Small intestine (tissue), 7 donors: ENCODE results near the gene NXPE4. TPM values are rescaled to one million over a fixed set of nuclear protein-coding genes. Genes with fewer than 3 reads are reported as not detected.
"Not testable (repeated sequence)": the region's sequence is repeated elsewhere in the genome, so short reads cannot be mapped to it uniquely, and the experiment has no call there.

Source experiments
- DNase-seq, 2 donors: peaks; one replicate each; pipeline versions ENCODE4 v3.0.0 to v3.0.0-alpha.2; 2013
- FAIRE-seq: peaks from 2 replicates; lab custom pipeline; 2012; peaks lifted over from hg19 to GRCh38; lab: Jason Lieb, UNC
- H3K27ac ChIP-seq, 3 donors: one replicate each; pipeline ENCODE4 v1.5.1; 2013; ENCODE audit warnings: low read length in 2 of 3, mild to moderate bottlenecking in 2 of 3, control low read depth in 1 of 3, inconsistent platforms in 1 of 3, low read depth in 1 of 3, moderate library complexity in 1 of 3
- H3K27me3 ChIP-seq, 3 donors: one replicate each; pipeline ENCODE4 v1.6.1; 2013; ENCODE audit warnings: low read length in 3 of 3, inconsistent platforms in 1 of 3; ENCODE audit not compliant: control insufficient read depth in 3 of 3, insufficient read depth in 3 of 3
- H3K36me3 ChIP-seq, 3 donors: one replicate each; pipeline ENCODE4 v1.6.1; 2013; ENCODE audit warnings: low read length in 3 of 3, inconsistent platforms in 1 of 3, low read depth in 1 of 3, mild to moderate bottlenecking in 1 of 3, moderate library complexity in 1 of 3; ENCODE audit not compliant: control insufficient read depth in 3 of 3, insufficient read depth in 2 of 3
- H3K4me1 ChIP-seq, 3 donors: one replicate each; pipeline ENCODE4 v1.6.1; 2013; ENCODE audit warnings: low read length in 2 of 3, inconsistent platforms in 1 of 3, low read depth in 1 of 3, mild to moderate bottlenecking in 1 of 3, moderate library complexity in 1 of 3; ENCODE audit not compliant: control insufficient read depth in 3 of 3, insufficient read depth in 2 of 3
- H3K4me3 ChIP-seq, 3 donors: one replicate each; pipeline ENCODE4 v1.5.1; 2013; ENCODE audit warnings: low read length in 3 of 3, control low read depth in 1 of 3, inconsistent platforms in 1 of 3, low read depth in 1 of 3, mild to moderate bottlenecking in 1 of 3, moderate library complexity in 1 of 3
- H3K9me3 ChIP-seq, 2 donors: one replicate each; pipeline ENCODE4 v1.6.1; 2013; ENCODE audit warnings: low read depth in 1 of 2, low read length in 1 of 2; ENCODE audit not compliant: control insufficient read depth in 2 of 2, insufficient read depth in 1 of 2
- WGBS, 3 donors: extraction: QIAGEN DNeasy Blood & Tissue Kit; methylation state at CpG; one replicate each; pipeline ENCODE4 v1.1.7; 2013; 5-methylcytosine and 5-hydroxymethylcytosine counted together
- polyA plus RNA-seq, 4 donors: library from polyadenylated mRNA; stranded (reverse) in 3 of 4; unstranded in 1 of 4; fragments of 200-250 nt in 3 of 4; fragments of 120-200 nt in 1 of 4; gene quantifications; one replicate each; pipeline versions ENCODE4 v1.2.1 to v1.2.3, GENCODE V29; 2013
- donor health status: healthy with polysubstance abuse.
- donor health status: control.
- donor health status: control.
- donor health status: Bipolar disorder and iron deficiency.
- donor health status: healthy.

Gene NXPE4
- polyA plus RNA-seq, 4 donors: 0.03 to 0.04 TPM; not detected in 2

DNA sequence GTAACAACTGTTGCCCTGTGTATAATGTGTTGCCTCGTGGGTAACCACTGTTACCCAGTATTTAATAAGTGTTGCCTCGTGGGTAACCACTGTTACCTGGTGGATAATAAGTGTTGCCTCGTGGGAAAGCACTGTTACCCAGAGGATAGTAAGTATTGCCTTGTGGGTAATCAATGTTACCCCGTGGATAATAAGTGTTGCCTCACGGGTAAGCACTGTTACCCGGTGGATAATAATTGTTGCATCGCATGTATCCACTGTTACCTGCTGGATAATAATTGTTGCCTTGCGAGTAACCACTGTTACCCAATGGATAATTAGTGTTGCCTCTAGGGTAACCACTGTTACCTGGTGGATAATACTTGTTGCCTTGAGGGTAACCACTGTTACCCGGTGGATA, 17.1 kb upstream of the NXPE4 start:
- WGBS, 3 donors: 89 to 91% (median 90%) methylated on average over 9 of the region's 9 CpGs
- Histone ChIP-seq H3K9me3 (peaks cover 0 to 37% of the 10 kb centered on the region in 2 donors), H3K4me3 (no peak overlapping the region), H3K27ac (no peak overlapping the region), H3K36me3 (no peaks in the 10 kb centered on the region), H3K4me1 (no peaks in the 10 kb centered on the region), H3K27me3 (no peaks in the 10 kb centered on the region)
- FAIRE-seq (no peak), DNase-seq (no peak)

DNA sequence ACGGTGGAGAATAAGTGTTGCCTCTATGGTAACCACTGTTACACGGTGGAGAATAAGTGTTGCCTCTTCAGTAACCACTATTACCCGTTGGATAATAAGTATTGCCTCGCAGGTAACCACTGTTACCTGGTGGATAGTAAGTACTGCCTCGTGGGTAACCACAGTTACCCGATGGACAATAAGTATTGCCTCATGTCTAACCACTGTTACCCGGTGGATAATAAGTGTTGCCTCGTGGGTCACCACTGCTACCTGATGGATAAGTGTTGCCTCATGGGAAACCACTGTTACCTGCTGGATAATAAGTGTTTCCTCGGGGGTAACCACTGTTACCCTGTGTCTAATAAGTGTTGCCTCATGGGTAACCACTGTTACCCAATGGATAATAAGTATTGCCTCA, 16.6 kb upstream of the NXPE4 start:
- not testable (repeated sequence) for H3K27ac ChIP-seq, H3K4me3 ChIP-seq, H3K4me1 ChIP-seq, H3K27me3 ChIP-seq, H3K36me3 ChIP-seq, DNase-seq, FAIRE-seq
- 82 to 93% (median 90%) methylated on average over 9 of the region's 9 CpGs for WGBS, 3 donors
- peaks cover 0 to 33% of the 10 kb centered on the region in 2 donors for H3K9me3 ChIP-seq

DNA sequence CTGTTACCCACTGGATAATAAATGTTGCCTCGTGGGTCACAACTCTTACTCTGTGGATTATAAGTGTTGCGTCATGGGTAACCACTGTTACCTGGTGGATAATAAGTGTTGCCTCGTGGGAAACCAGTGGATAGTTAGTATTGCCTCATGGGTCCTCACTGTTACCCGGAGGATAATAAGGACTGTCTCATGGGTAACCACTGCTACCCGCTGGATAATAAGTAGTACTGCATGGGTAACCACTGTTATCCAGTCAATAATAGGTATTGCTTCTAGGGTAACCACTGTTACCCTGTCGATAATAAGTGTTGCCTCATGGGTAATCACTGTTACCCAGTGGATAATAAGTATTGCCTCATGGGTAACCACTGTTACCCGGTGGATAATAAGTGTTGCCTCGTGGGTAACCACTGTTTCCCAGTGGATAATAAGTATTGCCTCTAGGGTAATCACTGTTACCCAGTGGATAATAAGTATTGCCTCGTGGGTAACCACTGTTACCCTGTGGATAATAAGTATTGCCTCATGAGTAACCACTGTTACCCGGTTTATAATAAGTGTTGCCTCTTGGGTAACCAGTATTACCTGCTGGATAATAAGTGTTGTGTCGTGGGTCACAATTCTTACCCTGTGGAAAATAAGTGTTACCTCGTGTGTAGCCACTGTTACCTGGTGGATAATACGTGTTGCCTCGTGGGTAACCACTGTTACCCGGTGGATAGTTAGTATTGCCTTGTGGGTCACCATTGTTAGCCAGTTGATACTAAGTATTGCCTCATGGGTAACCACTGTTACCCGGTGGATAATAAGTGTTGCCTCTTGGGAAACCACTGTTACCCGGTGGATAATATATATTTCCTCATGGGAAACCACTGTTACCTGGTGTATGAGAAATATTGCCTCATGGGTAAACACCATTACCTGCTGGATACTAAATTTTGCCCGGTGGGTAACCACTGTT, 15.7 kb upstream of the NXPE4 start:
- no peak overlapping the region for H3K27ac ChIP-seq
- no peaks in the 10 kb centered on the region for H3K27me3 ChIP-seq
- DNase-seq (no peak), FAIRE-seq (no peak)
- H3K36me3 ChIP-seq: no peaks in the 10 kb centered on the region
- peaks cover 0 to 35% of the 10 kb centered on the region in 2 donors for H3K9me3 ChIP-seq
- H3K4me1 ChIP-seq: no peaks in the 10 kb centered on the region
- no peak overlapping the region for H3K4me3 ChIP-seq
- 80 to 91% (median 85%) methylated on average over 18 of the region's 18 CpGs for WGBS, 3 donors

DNA sequence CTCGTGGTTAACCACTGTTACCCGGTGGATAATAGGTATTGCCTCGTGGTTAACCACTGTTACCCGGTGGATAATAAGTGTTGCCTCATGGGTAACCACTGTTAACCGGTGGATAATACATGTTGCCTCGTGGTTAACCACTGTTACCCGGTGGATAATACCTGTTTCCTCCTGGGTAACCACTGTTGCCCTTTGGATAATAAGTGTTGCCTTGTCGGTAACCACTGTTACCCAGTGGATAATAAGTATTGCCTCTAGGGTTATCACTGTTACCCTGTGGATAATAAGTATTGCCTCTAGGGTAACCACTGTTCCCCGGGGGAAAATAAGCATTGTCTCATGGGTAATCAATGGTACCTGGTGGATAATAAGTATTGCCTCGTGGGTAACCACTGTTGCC, 15.0 kb upstream of the NXPE4 start:
- FAIRE-seq (no peak), DNase-seq (no peak)
- Histone ChIP-seq H3K4me1 (no peaks in the 10 kb centered on the region), H3K27ac (no peak overlapping the region), H3K9me3 (peaks cover 0 to 33% of the 10 kb centered on the region in 2 donors), H3K36me3 (no peaks in the 10 kb centered on the region), H3K4me3 (no peak overlapping the region), H3K27me3 (no peaks in the 10 kb centered on the region)
- 81 to 85% (median 81%) methylated on average over 10 of the region's 10 CpGs for WGBS, 3 donors

- H3K27me3 ChIP-seq: no peaks in the 10 kb centered on the region
- FAIRE-seq (no peak), DNase-seq (no peak)
- H3K36me3 ChIP-seq: no peaks in the 10 kb centered on the region
- no peak overlapping the region for H3K4me3 ChIP-seq
- peaks cover 0 to 35% of the 10 kb centered on the region in 2 donors for H3K9me3 ChIP-seq
- no peak overlapping the region for H3K27ac ChIP-seq
- WGBS, 3 donors: 85 to 93% (median 91%) methylated on average over 9 of the region's 9 CpGs
- no peaks in the 10 kb centered on the region for H3K4me1 ChIP-seq
These were observed 13.8 kb upstream of the NXPE4 start for GRCh38 chr11:114609429-114609828.

- FAIRE-seq, H3K36me3 ChIP-seq, H3K4me1 ChIP-seq, H3K27me3 ChIP-seq, DNase-seq, H3K4me3 ChIP-seq, H3K27ac ChIP-seq: not testable (repeated sequence)
- H3K9me3 ChIP-seq: peaks cover 0 to 35% of the 10 kb centered on the region in 2 donors
- 75 to 83% (median 78%) methylated on average over 9 of the region's 9 CpGs for WGBS, 3 donors
These were observed 13.0 kb upstream of the NXPE4 start for GRCh38 chr11:114608605-114609004.

DNA sequence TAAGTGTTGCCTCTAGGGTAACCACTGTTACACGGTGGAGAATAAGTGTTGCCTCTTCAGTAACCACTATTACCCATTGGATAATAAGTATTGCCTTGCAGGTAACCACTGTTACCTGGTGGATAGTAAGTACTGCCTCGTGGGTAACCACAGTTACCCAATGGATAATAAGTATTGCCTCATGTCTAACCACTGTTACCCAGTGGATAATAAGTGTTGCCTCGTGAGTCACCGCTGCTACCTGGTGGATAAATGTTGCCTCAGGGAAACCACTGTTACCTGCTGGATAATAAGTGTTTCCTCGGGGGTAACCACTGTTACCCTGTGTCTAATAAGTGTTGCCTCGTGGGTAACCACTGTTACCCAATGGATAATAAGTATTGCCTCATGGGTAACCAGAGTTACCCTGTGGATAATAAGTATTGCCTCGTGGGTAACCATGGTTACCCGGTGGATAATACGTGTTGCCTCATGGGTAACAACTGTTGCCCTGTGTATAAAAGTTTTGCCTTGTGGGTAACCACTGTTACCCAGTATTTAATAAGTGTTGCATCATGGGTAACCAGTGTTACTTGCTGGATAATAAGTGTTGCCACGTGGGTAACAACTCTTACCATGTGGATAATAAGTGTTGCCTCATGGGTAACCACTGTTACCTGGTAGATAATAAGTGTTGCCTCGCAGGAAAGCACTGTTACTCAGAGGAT, 12.3 kb upstream of the NXPE4 start:
- H3K36me3 ChIP-seq: no peaks in the 10 kb centered on the region
- no peak overlapping the region for H3K27ac ChIP-seq
- no peak overlapping the region for H3K4me3 ChIP-seq
- FAIRE-seq (no peak), DNase-seq (no peak)
- no peaks in the 10 kb centered on the region for H3K27me3 ChIP-seq
- WGBS, 3 donors: 82 to 90% (median 83%) methylated on average over 11 of the region's 11 CpGs
- no peaks in the 10 kb centered on the region for H3K4me1 ChIP-seq
- H3K9me3 ChIP-seq: peaks cover 0 to 35% of the 10 kb centered on the region in 2 donors

DNA sequence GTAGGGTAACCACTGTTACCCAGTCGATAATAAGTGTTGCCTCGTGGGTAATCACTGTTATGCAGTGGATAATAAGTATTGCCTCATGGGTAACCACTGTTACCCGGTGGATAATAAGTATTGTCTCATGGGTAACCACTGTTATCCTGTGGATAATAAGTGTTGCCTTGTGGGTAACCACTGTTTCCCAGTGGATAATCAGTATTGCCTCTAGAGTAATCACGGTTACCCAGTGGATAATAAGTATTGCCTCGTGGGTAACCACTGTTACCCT, 11.2 kb upstream of the NXPE4 start:
- not testable (repeated sequence) for H3K36me3 ChIP-seq, H3K4me1 ChIP-seq, DNase-seq, H3K27ac ChIP-seq, FAIRE-seq, H3K4me3 ChIP-seq, H3K27me3 ChIP-seq
- 87 to 92% (median 89%) methylated on average over 5 of the region's 5 CpGs for WGBS, 3 donors
- peaks cover 0 to 30% of the 10 kb centered on the region in 2 donors for H3K9me3 ChIP-seq
